Liver (tissue), 9 donors: ENCODE data around the gene TTLL7. TPM values are rescaled to one million over a fixed set of nuclear protein-coding genes. Genes with fewer than 3 reads are reported as not detected.
A peak's percentile ranks its signal among the peaks of the same experiment; 100 is the strongest.

ENCODE experiments used
- DNase-seq: peaks from one replicate; pipeline ENCODE4 v3.0.0-alpha.2; 2017; ENCODE audit warnings: low spot score
- H3K27ac ChIP-seq, 2 donors: one replicate each; pipeline ENCODE4 v1.7.0; 2013; ENCODE audit warnings: inconsistent platforms in 2 of 2, low read length in 2 of 2, control low read depth in 1 of 2, low read depth in 1 of 2, mild to moderate bottlenecking in 1 of 2
- H3K27me3 ChIP-seq, 4 donors: one replicate each; pipeline versions ENCODE4 v1.6.1 to v1.7.0; 2013; ENCODE audit warnings: low read length in 3 of 4, inconsistent platforms in 1 of 4, mild to moderate bottlenecking in 1 of 4, moderate library complexity in 1 of 4; ENCODE audit not compliant: control insufficient read depth in 4 of 4, insufficient read depth in 4 of 4
- H3K36me3 ChIP-seq, 4 donors: one replicate each; pipeline versions ENCODE4 v1.6.1 to v1.7.0; 2013; ENCODE audit warnings: low read length in 3 of 4, mild to moderate bottlenecking in 3 of 4, low read depth in 1 of 4, moderate library complexity in 1 of 4; ENCODE audit not compliant: control insufficient read depth in 4 of 4, insufficient read depth in 3 of 4
- H3K4me1 ChIP-seq, 4 donors: one replicate each; pipeline versions ENCODE4 v1.6.1 to v1.7.0; 2013; ENCODE audit warnings: low read length in 3 of 4, mild to moderate bottlenecking in 3 of 4, moderate library complexity in 1 of 4; ENCODE audit not compliant: control insufficient read depth in 4 of 4, insufficient read depth in 4 of 4
- H3K4me3 ChIP-seq, 3 donors: one replicate each; pipeline versions ENCODE4 v1.6.1 to v1.7.0; 2013; ENCODE audit warnings: low read length in 3 of 3, control low read depth in 1 of 3, low read depth in 1 of 3, mild to moderate bottlenecking in 1 of 3
- H3K9ac ChIP-seq, 2 donors: one replicate each; pipeline ENCODE4 v1.7.0; 2013; ENCODE audit warnings: low read length in 2 of 2, mild to moderate bottlenecking in 2 of 2, moderate library complexity in 2 of 2, control low read depth in 1 of 2, low read depth in 1 of 2
- H3K9me3 ChIP-seq, 4 donors: one replicate each; pipeline versions ENCODE4 v1.6.1 to v1.7.0; 2013; ENCODE audit warnings: low read length in 3 of 4; ENCODE audit not compliant: control insufficient read depth in 4 of 4
- CTCF ChIP-seq: fragments of 150-350 bp; IDR thresholded peaks from 2 replicates; pipeline ENCODE4 v1.5.1; 2017; ENCODE audit warnings: improper control_type of control experiment, low read depth, low read length; ENCODE audit not compliant: missing input control
- EGR1 ChIP-seq, 2 donors: IDR thresholded peaks; 2 replicates each; pipeline ENCODE4 v1.6.1; 2016 to 2018; ENCODE audit warnings: antibody characterized with exemption in 2 of 2, low read depth in 2 of 2
- FOXA1 ChIP-seq: IDR thresholded peaks from 2 replicates; pipeline ENCODE4 v1.6.1; 2016; ENCODE audit warnings: antibody characterized with exemption
- FOXA2 ChIP-seq: IDR thresholded peaks from 2 replicates; pipeline ENCODE4 v1.6.1; 2016; ENCODE audit warnings: antibody characterized with exemption
- GABPA ChIP-seq, 2 donors: IDR thresholded peaks in 1 of 2; conservative IDR thresholded peaks in 1 of 2; 2 replicates each; pipeline ENCODE4 v1.6.1; 2016; ENCODE audit warnings: antibody characterized with exemption in 2 of 2, mild to moderate bottlenecking in 1 of 2, moderate library complexity in 1 of 2
- HNF4A ChIP-seq, 2 donors: conservative IDR thresholded peaks; 2 replicates each; pipeline ENCODE4 v1.6.1; 2016; ENCODE audit warnings: antibody characterized with exemption in 2 of 2, mild to moderate bottlenecking in 2 of 2
- HNF4G ChIP-seq: IDR thresholded peaks from 2 replicates; pipeline ENCODE4 v1.6.1; 2016; ENCODE audit warnings: antibody characterized with exemption
- JUND ChIP-seq, 2 donors: IDR thresholded peaks; 2 replicates each; pipeline ENCODE4 v1.6.1; 2016; ENCODE audit warnings: antibody characterized with exemption in 2 of 2
- MAX ChIP-seq: IDR thresholded peaks from 2 replicates; pipeline ENCODE4 v1.6.1; 2016; ENCODE audit warnings: antibody characterized with exemption
- NR2F2 ChIP-seq: IDR thresholded peaks from 2 replicates; pipeline ENCODE4 v1.6.1; 2016; ENCODE audit warnings: antibody characterized with exemption
- RAD21 ChIP-seq, 2 donors: IDR thresholded peaks; 2 replicates each; pipeline ENCODE4 v1.6.1; 2016; ENCODE audit warnings: antibody characterized with exemption in 2 of 2, mild to moderate bottlenecking in 2 of 2
- RXRA ChIP-seq, 2 donors: IDR thresholded peaks; 2 replicates each; pipeline ENCODE4 v1.6.1; 2017 to 2018; ENCODE audit warnings: antibody characterized with exemption in 2 of 2, mild to moderate bottlenecking in 1 of 2
- SP1 ChIP-seq: IDR thresholded peaks from 2 replicates; pipeline ENCODE4 v1.6.1; 2018; ENCODE audit warnings: antibody characterized with exemption, mild to moderate bottlenecking
- TAF1 ChIP-seq: conservative IDR thresholded peaks from 2 replicates; pipeline ENCODE4 v1.6.1; 2016; ENCODE audit warnings: antibody characterized with exemption, mild to moderate bottlenecking
- YY1 ChIP-seq: IDR thresholded peaks from 2 replicates; pipeline ENCODE4 v1.6.1; 2016; ENCODE audit warnings: antibody characterized with exemption, mild to moderate bottlenecking
- WGBS: extraction: QIAGEN DNeasy Blood & Tissue Kit; methylation state at CpG from one replicate; pipeline ENCODE4 v1.1.7; 2013; 5-methylcytosine and 5-hydroxymethylcytosine counted together
- polyA plus RNA-seq, 2 donors: library from polyadenylated mRNA; stranded (reverse) in 1 of 2; unstranded in 1 of 2; fragments of 200-250 nt in 1 of 2; fragments of >200 nt in 1 of 2; fragmentation: Nextera tagmentation in 1 of 2; extraction: Ambion mirVana in 1 of 2; gene quantifications; one replicate each; pipeline versions ENCODE4 v1.2.1 to v1.2.3, GENCODE V29; 2013 to 2015
- total RNA-seq, 2 donors: library from RNA; depleted of rRNA; stranded (reverse); fragments of >200 nt; gene quantifications; one replicate each; pipeline ENCODE4 v1.2.3, GENCODE V29; 2014
- TF ChIP-seq, protein P1 (sequence below): IDR thresholded peaks from 2 replicates; pipeline ENCODE4 v1.6.1; 2016; ENCODE audit warnings: antibody characterized with exemption
- TF ChIP-seq, protein P2 (sequence below): IDR thresholded peaks from 2 replicates; pipeline ENCODE4 v1.6.1; 2016; ENCODE audit warnings: antibody characterized with exemption, mild to moderate bottlenecking
- donor health status: healthy.
- donor health status: healthy.
- donor health status: healthy.
- donor health status: healthy.
- donor health status: healthy.

TTLL7 gene
- total and polyA plus RNA-seq, 4 donors: 1.1 to 6.0 (median 1.9) TPM

GRCh38 chr1:83950106-83950661, 48.7 kb downstream of the TTLL7 start:
- no peak overlapping the region for H3K9ac ChIP-seq
- TF ChIP-seq FOXA2: peak; percentile 49
- TF ChIP-seq MAX: no peak
- TF ChIP-seq HNF4G: no peak
- TF ChIP-seq RXRA (IDR thresholded peaks at IDR 0.05): no peak
- TF ChIP-seq, protein P1, sequence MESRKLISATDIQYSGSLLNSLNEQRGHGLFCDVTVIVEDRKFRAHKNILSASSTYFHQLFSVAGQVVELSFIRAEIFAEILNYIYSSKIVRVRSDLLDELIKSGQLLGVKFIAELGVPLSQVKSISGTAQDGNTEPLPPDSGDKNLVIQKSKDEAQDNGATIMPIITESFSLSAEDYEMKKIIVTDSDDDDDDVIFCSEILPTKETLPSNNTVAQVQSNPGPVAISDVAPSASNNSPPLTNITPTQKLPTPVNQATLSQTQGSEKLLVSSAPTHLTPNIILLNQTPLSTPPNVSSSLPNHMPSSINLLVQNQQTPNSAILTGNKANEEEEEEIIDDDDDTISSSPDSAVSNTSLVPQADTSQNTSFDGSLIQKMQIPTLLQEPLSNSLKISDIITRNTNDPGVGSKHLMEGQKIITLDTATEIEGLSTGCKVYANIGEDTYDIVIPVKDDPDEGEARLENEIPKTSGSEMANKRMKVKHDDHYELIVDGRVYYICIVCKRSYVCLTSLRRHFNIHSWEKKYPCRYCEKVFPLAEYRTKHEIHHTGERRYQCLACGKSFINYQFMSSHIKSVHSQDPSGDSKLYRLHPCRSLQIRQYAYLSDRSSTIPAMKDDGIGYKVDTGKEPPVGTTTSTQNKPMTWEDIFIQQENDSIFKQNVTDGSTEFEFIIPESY: no peak
- TF ChIP-seq RAD21 (IDR thresholded peaks at IDR 0.05): no peak
- no peak for TF ChIP-seq SP1
- TF ChIP-seq HNF4A (conservative IDR thresholded peaks at IDR 0.05): peak; percentile 9 to 49
- no peak for TF ChIP-seq FOXA1
- TF ChIP-seq, protein P2, sequence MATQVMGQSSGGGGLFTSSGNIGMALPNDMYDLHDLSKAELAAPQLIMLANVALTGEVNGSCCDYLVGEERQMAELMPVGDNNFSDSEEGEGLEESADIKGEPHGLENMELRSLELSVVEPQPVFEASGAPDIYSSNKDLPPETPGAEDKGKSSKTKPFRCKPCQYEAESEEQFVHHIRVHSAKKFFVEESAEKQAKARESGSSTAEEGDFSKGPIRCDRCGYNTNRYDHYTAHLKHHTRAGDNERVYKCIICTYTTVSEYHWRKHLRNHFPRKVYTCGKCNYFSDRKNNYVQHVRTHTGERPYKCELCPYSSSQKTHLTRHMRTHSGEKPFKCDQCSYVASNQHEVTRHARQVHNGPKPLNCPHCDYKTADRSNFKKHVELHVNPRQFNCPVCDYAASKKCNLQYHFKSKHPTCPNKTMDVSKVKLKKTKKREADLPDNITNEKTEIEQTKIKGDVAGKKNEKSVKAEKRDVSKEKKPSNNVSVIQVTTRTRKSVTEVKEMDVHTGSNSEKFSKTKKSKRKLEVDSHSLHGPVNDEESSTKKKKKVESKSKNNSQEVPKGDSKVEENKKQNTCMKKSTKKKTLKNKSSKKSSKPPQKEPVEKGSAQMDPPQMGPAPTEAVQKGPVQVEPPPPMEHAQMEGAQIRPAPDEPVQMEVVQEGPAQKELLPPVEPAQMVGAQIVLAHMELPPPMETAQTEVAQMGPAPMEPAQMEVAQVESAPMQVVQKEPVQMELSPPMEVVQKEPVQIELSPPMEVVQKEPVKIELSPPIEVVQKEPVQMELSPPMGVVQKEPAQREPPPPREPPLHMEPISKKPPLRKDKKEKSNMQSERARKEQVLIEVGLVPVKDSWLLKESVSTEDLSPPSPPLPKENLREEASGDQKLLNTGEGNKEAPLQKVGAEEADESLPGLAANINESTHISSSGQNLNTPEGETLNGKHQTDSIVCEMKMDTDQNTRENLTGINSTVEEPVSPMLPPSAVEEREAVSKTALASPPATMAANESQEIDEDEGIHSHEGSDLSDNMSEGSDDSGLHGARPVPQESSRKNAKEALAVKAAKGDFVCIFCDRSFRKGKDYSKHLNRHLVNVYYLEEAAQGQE: no peak
- TF ChIP-seq YY1: no peak
- TF ChIP-seq TAF1: no peak
- no peak for TF ChIP-seq NR2F2
- no peak for TF ChIP-seq JUND (IDR thresholded peaks at IDR 0.05)
- TF ChIP-seq GABPA (IDR thresholded peaks at IDR 0.05 in 1 of 2, conservative IDR thresholded peaks at IDR 0.05 in 1 of 2): no peak
- H3K36me3 ChIP-seq: no peaks in the 10 kb centered on the region
- H3K27ac ChIP-seq: no peak overlapping the region
- no peak for DNase-seq
- H3K4me1 ChIP-seq: no peaks in the 10 kb centered on the region
- H3K9me3 ChIP-seq: no peaks in the 10 kb centered on the region
- 60% methylated on average over 7 of the region's 7 CpGs for WGBS
- H3K4me3 ChIP-seq: no peak overlapping the region
- H3K27me3 ChIP-seq: no peaks in the 10 kb centered on the region

- no peak overlapping the region for H3K9ac ChIP-seq
- H3K27ac ChIP-seq: no peak overlapping the region
- peaks cover 0 to 4% (median 0%) of the 10 kb centered on the region in 4 donors for H3K9me3 ChIP-seq
- WGBS: 86% methylated on average over 3 of the region's 3 CpGs
- H3K4me1 ChIP-seq: no peaks in the 10 kb centered on the region
- H3K36me3 ChIP-seq: no peaks in the 10 kb centered on the region
- H3K4me3 ChIP-seq: no peak overlapping the region
- no peaks in the 10 kb centered on the region for H3K27me3 ChIP-seq
- DNase-seq: no peak
- TF ChIP-seq GABPA (IDR thresholded peaks at IDR 0.05 in 1 of 2, conservative IDR thresholded peaks at IDR 0.05 in 1 of 2) (no peak), JUND (IDR thresholded peaks at IDR 0.05) (no peak), HNF4A (conservative IDR thresholded peaks at IDR 0.05) (no peak), TAF1 (no peak), RXRA (IDR thresholded peaks at IDR 0.05) (no peak), FOXA1 (no peak), HNF4G (no peak), EGR1 (IDR thresholded peaks at IDR 0.05; ENCODE audit: low read depth in 2 of 2) (no peak), MAX (no peak), RAD21 (IDR thresholded peaks at IDR 0.05) (no peak), SP1 (no peak), YY1 (no peak), CTCF (no peak), FOXA2 (no peak), NR2F2 (no peak)
- TF ChIP-seq, protein P2: no peak
- TF ChIP-seq, protein P1: no peak
Measured at GRCh38 chr1:83942914-83943313, 56.0 kb downstream of the TTLL7 start.
